Measurements from ENCODE around the gene ARSI. TPM values are rescaled to one million over a fixed set of nuclear protein-coding genes. Genes with fewer than 3 reads are reported as not detected.

The ARSI gene
- total RNA-seq, 1 donor: 4.7 TPM

GRCh38 chr5:150283904-150284303, 18.8 kb downstream of the ARSI start:
- no peaks in the 10 kb centered on the region for H3K36me3 ChIP-seq (ENCODE audit: insufficient read depth, low read length)
- peaks cover 15% of the 10 kb centered on the region for H3K4me1 ChIP-seq (ENCODE audit: insufficient read depth, low read length)
- no peaks in the 10 kb centered on the region for H3K27me3 ChIP-seq (ENCODE audit: insufficient read depth, low read length)
- peak; percentile 58 for DNase-seq (ENCODE audit: insufficient read length, low spot score, missing footprints)
- no peaks in the 10 kb centered on the region for H4K20me1 ChIP-seq (ENCODE audit: insufficient read depth, low read length)
- no peak overlapping the region for H3K4me3 ChIP-seq (ENCODE audit: insufficient read depth, low read length)
- H3K9me3 ChIP-seq (ENCODE audit: low read depth, low read length): no peaks in the 10 kb centered on the region
- no peak overlapping the region for H3K4me2 ChIP-seq (ENCODE audit: insufficient read depth, low read length)
- no peak overlapping the region for H2AFZ ChIP-seq (ENCODE audit: low read length)
- no peak overlapping the region for H3K27ac ChIP-seq (ENCODE audit: low read depth, low read length)
- no peak for TF ChIP-seq CTCF (IDR thresholded peaks at IDR 0.05; ENCODE audit: extremely low read depth, low read depth, low read length)
- H3K79me2 ChIP-seq (ENCODE audit: insufficient read depth, low read length): no peaks in the 10 kb centered on the region

- Histone ChIP-seq H2AFZ (ENCODE audit: low read length) (no peak overlapping the region), H3K4me1 (ENCODE audit: insufficient read depth, low read length) (peaks cover 26% of the 10 kb centered on the region)
- no peak for TF ChIP-seq CTCF (IDR thresholded peaks at IDR 0.05; ENCODE audit: extremely low read depth, low read depth, low read length)
These were observed 20.7 kb downstream of the ARSI start for GRCh38 chr5:150281987-150282386.

GRCh38 chr5:150279330-150280020, 23.2 kb downstream of the ARSI start:
- Histone ChIP-seq H3K27me3 (ENCODE audit: insufficient read depth, low read length) (no peaks in the 10 kb centered on the region), H3K4me1 (ENCODE audit: insufficient read depth, low read length) (peaks cover 15% of the 10 kb centered on the region), H2AFZ (ENCODE audit: low read length) (no peak overlapping the region), H3K9me3 (ENCODE audit: low read depth, low read length) (no peaks in the 10 kb centered on the region), H3K36me3 (ENCODE audit: insufficient read depth, low read length) (no peaks in the 10 kb centered on the region), H4K20me1 (ENCODE audit: insufficient read depth, low read length) (no peaks in the 10 kb centered on the region), H3K27ac (ENCODE audit: low read depth, low read length) (no peak overlapping the region), H3K79me2 (ENCODE audit: insufficient read depth, low read length) (no peaks in the 10 kb centered on the region), H3K4me3 (ENCODE audit: insufficient read depth, low read length) (no peak overlapping the region), H3K4me2 (ENCODE audit: insufficient read depth, low read length) (no peak overlapping the region)
- TF ChIP-seq CTCF (IDR thresholded peaks at IDR 0.05; ENCODE audit: extremely low read depth, low read depth, low read length): no peak
- DNase-seq (ENCODE audit: insufficient read length, low spot score, missing footprints): peak; percentile 72

More at GRCh38 chr5:150281987-150282386, 20.7 kb downstream of the ARSI start:
- Histone ChIP-seq H3K79me2 (ENCODE audit: insufficient read depth, low read length) (no peaks in the 10 kb centered on the region), H4K20me1 (ENCODE audit: insufficient read depth, low read length) (no peaks in the 10 kb centered on the region), H3K4me2 (ENCODE audit: insufficient read depth, low read length) (no peak overlapping the region), H3K4me3 (ENCODE audit: insufficient read depth, low read length) (no peak overlapping the region), H3K27me3 (ENCODE audit: insufficient read depth, low read length) (no peaks in the 10 kb centered on the region), H3K36me3 (ENCODE audit: insufficient read depth, low read length) (no peaks in the 10 kb centered on the region), H3K9me3 (ENCODE audit: low read depth, low read length) (no peaks in the 10 kb centered on the region), H3K27ac (ENCODE audit: low read depth, low read length) (no peak overlapping the region)
- no peak for DNase-seq (ENCODE audit: insufficient read length, low spot score, missing footprints)

GRCh38 chr5:150278916-150279315, 23.8 kb downstream of the ARSI start:
- no peak for TF ChIP-seq CTCF (IDR thresholded peaks at IDR 0.05; ENCODE audit: extremely low read depth, low read depth, low read length)
- no peaks in the 10 kb centered on the region for H4K20me1 ChIP-seq (ENCODE audit: insufficient read depth, low read length)
- no peaks in the 10 kb centered on the region for H3K36me3 ChIP-seq (ENCODE audit: insufficient read depth, low read length)
- H3K27me3 ChIP-seq (ENCODE audit: insufficient read depth, low read length): no peaks in the 10 kb centered on the region
- H3K4me1 ChIP-seq (ENCODE audit: insufficient read depth, low read length): peaks cover 15% of the 10 kb centered on the region
- peak; percentile 97 for DNase-seq (ENCODE audit: insufficient read length, low spot score, missing footprints)
- H2AFZ ChIP-seq (ENCODE audit: low read length): peak overlapping the region; percentile 63
- H3K4me2 ChIP-seq (ENCODE audit: insufficient read depth, low read length): no peak overlapping the region
- H3K4me3 ChIP-seq (ENCODE audit: insufficient read depth, low read length): no peak overlapping the region
- H3K9me3 ChIP-seq (ENCODE audit: low read depth, low read length): no peaks in the 10 kb centered on the region
- no peaks in the 10 kb centered on the region for H3K79me2 ChIP-seq (ENCODE audit: insufficient read depth, low read length)
- no peak overlapping the region for H3K27ac ChIP-seq (ENCODE audit: low read depth, low read length)

Data from osteoblast (primary cell).